Breast epithelium (tissue), 4 donors: ENCODE results near the gene PLPP1. TPM values are rescaled to one million over a fixed set of nuclear protein-coding genes. Genes with fewer than 3 reads are reported as not detected.

Experiments
- DNase-seq, 2 donors: peaks; one replicate each; pipeline ENCODE4 v3.0.0-alpha.2; 2019; ENCODE audit warnings: low spot score in 2 of 2
- H3K27ac ChIP-seq, 2 donors: fragments of 200-600 bp; sonication (generic) in 1 of 2; one replicate each; pipeline ENCODE4 v1.5.1; 2016 to 2019; ENCODE audit warnings: mild to moderate bottlenecking in 1 of 2
- H3K27me3 ChIP-seq, 2 donors: fragments of 200-600 bp; sonication (generic) in 1 of 2; one replicate each; pipeline versions ENCODE4 v1.5.1 to v1.6.0; 2017 to 2019; ENCODE audit warnings: control low read depth in 1 of 2, mild to moderate bottlenecking in 1 of 2
- H3K36me3 ChIP-seq: fragments of 200-600 bp; one replicate; pipeline ENCODE4 v1.5.1; 2019
- H3K4me1 ChIP-seq, 2 donors: fragments of 200-600 bp; sonication (generic); one replicate each; pipeline ENCODE4 v1.5.1; 2016 to 2019; ENCODE audit warnings: control low read depth in 1 of 2
- H3K4me3 ChIP-seq, 3 donors: fragments of 200-600 bp; sonication (generic); 1 replicate in 2 of 3; 2 replicates in 1 of 3; pipeline ENCODE4 v1.5.1; 2016 to 2019; ENCODE audit warnings: mild to moderate bottlenecking in 3 of 3, moderate library complexity in 2 of 3
- H3K9me3 ChIP-seq, 2 donors: fragments of 200-600 bp; sonication (generic) in 1 of 2; one replicate each; pipeline ENCODE4 v1.5.1; 2016 to 2019; ENCODE audit warnings: control low read depth in 1 of 2
- POLR2A ChIP-seq: fragments of 450-650 bp; IDR thresholded peaks from one replicate; pipeline ENCODE4 v1.6.1; 2016; ENCODE audit warnings: antibody characterized with exemption, mild to moderate bottlenecking, moderate library complexity
- POLR2AphosphoS5 ChIP-seq, 3 donors: sonication (generic); formaldehyde crosslinking; IDR thresholded peaks; one replicate each; pipeline ENCODE4 v1.6.1; 2017; ENCODE audit warnings: antibody characterized with exemption in 3 of 3
- intact Hi-C: fragments of 100-400 bp; cut with DNase I; formaldehyde crosslinking; loops from one replicate; pipeline ENCODE4 v1.15.1; 2023; ENCODE audit warnings: low total_unique reads
- total RNA-seq, 3 donors: library from RNA; depleted of rRNA; stranded (reverse); fragments of >200 nt; gene quantifications; one replicate each; pipeline ENCODE4 v1.1.0, GENCODE V29; 2016
- TF ChIP-seq, protein P1 (sequence below), 3 donors: fragments of 450-650 bp; IDR thresholded peaks; one replicate each; pipeline ENCODE4 v1.5.1; 2016 to 2017; ENCODE audit warnings: antibody characterized with exemption in 3 of 3, mild to moderate bottlenecking in 3 of 3, moderate library complexity in 3 of 3

Gene PLPP1
- total RNA-seq, 3 donors from 2014 or later: 177 to 339 (median 237) TPM

DNA sequence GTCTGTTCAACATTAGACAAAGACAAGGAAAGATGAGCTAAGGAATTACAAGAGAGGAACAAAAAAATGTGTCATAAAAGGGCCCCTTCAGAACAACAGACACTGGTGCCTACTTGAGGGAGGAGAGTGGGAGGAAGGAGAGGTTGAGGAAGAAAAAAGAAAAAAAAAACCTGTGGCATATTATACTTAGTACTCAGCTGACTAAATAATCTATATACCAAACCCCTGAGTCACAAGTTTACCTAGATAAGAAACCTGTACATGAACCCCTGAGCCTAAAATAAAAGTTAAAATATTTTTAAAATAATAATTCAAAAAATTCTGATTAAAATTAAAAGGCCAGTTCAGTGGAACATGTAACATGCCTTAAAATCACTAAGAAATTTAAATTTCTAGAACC, 119.7 kb downstream of the PLPP1 start:
- H3K4me1 ChIP-seq: no peaks in the 10 kb centered on the region
- intact Hi-C loops: no loop called here
- no peaks in the 10 kb centered on the region for H3K36me3 ChIP-seq
- no peak for DNase-seq
- no peaks in the 10 kb centered on the region for H3K27me3 ChIP-seq
- no peak overlapping the region for H3K4me3 ChIP-seq
- no peaks in the 10 kb centered on the region for H3K9me3 ChIP-seq
- TF ChIP-seq POLR2AphosphoS5 (IDR thresholded peaks at IDR 0.05) (no peak), POLR2A (no peak)
- TF ChIP-seq, protein P1, sequence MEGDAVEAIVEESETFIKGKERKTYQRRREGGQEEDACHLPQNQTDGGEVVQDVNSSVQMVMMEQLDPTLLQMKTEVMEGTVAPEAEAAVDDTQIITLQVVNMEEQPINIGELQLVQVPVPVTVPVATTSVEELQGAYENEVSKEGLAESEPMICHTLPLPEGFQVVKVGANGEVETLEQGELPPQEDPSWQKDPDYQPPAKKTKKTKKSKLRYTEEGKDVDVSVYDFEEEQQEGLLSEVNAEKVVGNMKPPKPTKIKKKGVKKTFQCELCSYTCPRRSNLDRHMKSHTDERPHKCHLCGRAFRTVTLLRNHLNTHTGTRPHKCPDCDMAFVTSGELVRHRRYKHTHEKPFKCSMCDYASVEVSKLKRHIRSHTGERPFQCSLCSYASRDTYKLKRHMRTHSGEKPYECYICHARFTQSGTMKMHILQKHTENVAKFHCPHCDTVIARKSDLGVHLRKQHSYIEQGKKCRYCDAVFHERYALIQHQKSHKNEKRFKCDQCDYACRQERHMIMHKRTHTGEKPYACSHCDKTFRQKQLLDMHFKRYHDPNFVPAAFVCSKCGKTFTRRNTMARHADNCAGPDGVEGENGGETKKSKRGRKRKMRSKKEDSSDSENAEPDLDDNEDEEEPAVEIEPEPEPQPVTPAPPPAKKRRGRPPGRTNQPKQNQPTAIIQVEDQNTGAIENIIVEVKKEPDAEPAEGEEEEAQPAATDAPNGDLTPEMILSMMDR (IDR thresholded peaks at IDR 0.05): no peak
- no peak overlapping the region for H3K27ac ChIP-seq

DNA sequence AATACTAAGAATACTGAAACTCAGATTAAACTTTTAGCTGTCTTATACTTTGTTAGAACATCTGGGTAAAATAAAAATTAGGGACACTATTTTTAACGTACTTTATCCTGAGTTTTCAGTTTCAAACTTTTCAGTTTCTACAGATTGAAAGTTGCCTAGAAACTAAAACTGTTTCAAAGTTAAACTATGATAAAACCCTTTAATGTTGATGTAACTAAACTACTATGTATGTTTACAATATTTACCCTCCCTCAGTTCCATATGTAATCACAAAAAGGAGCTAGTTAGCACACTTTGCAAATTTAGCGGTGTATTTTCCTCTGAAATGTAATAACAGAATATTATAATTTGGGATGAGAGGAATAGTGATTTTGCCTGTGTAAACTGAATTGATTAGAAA, 121.1 kb downstream of the PLPP1 start:
- DNase-seq: no peak
- no peaks in the 10 kb centered on the region for H3K36me3 ChIP-seq
- intact Hi-C loops: no loop called here
- H3K4me1 ChIP-seq: no peaks in the 10 kb centered on the region
- TF ChIP-seq POLR2AphosphoS5 (IDR thresholded peaks at IDR 0.05) (no peak), POLR2A (no peak)
- TF ChIP-seq, protein P1 (IDR thresholded peaks at IDR 0.05): no peak
- H3K4me3 ChIP-seq: no peak overlapping the region
- no peaks in the 10 kb centered on the region for H3K27me3 ChIP-seq
- H3K9me3 ChIP-seq: no peaks in the 10 kb centered on the region
- no peak overlapping the region for H3K27ac ChIP-seq

- TF ChIP-seq, protein P1 (IDR thresholded peaks at IDR 0.05): no peak
- no peak for TF ChIP-seq POLR2A
- no peak for TF ChIP-seq POLR2AphosphoS5 (IDR thresholded peaks at IDR 0.05)
- no peaks in the 10 kb centered on the region for H3K9me3 ChIP-seq
- no peak for DNase-seq
- intact Hi-C loops: no loop called here
- H3K27me3 ChIP-seq: no peaks in the 10 kb centered on the region
- no peaks in the 10 kb centered on the region for H3K36me3 ChIP-seq
- no peak overlapping the region for H3K27ac ChIP-seq
- H3K4me3 ChIP-seq: no peak overlapping the region
- no peaks in the 10 kb centered on the region for H3K4me1 ChIP-seq
These were observed 122.9 kb downstream of the PLPP1 start for GRCh38 chr5:55411876-55412275.

DNA sequence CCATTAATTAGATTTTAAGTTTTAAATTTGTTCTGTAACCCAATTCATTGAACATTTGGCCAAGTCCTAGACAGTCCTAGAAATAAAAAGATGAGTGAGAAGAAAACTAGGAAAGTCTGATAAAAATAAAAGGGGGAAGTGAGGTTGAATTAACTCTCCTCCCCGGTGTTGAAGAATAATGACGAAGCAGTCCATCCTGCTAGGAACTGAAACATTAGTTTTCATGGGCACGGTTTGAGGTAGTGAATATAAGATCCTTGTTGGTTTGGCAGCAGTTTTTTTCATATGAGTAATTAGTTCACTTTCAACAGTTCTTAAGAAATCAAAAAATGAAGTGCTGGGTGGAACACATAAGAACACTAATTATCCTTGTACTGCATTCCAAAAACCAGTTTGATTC, 123.9 kb downstream of the PLPP1 start:
- Histone ChIP-seq H3K9me3 (no peaks in the 10 kb centered on the region), H3K4me3 (no peak overlapping the region), H3K36me3 (no peaks in the 10 kb centered on the region), H3K27ac (no peak overlapping the region), H3K4me1 (no peaks in the 10 kb centered on the region), H3K27me3 (no peaks in the 10 kb centered on the region)
- no peak for DNase-seq
- intact Hi-C loops: no loop called here
- no peak for TF ChIP-seq POLR2A
- no peak for TF ChIP-seq POLR2AphosphoS5 (IDR thresholded peaks at IDR 0.05)
- TF ChIP-seq, protein P1 (IDR thresholded peaks at IDR 0.05): no peak

DNA sequence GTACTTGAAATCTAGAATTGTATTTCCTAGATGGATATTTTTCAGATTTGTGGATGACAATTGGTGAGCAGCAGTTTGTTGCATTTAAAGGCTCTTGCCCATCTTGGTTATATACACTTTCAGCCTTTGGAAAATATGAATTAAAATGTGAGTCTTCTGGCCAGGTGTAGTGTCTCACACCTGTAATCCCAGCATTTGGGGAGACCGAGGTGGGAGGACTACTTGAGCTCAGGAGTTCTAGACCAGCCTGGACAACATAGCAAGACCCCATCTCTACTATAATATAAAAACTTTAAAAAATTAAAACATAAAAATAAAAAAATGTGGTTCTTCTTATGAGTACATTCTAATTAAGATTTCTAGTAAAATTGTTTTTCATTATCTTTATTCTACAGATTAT, 125.0 kb downstream of the PLPP1 start:
- Histone ChIP-seq H3K4me3 (no peak overlapping the region), H3K27ac (no peak overlapping the region), H3K27me3 (no peaks in the 10 kb centered on the region), H3K4me1 (no peaks in the 10 kb centered on the region), H3K36me3 (no peaks in the 10 kb centered on the region), H3K9me3 (no peaks in the 10 kb centered on the region)
- intact Hi-C loops: no loop called here
- DNase-seq: no peak
- TF ChIP-seq POLR2AphosphoS5 (IDR thresholded peaks at IDR 0.05): no peak
- TF ChIP-seq, protein P1 (IDR thresholded peaks at IDR 0.05): no peak
- no peak for TF ChIP-seq POLR2A
